IPS-NIHi7 (cell line): ENCODE measurements around the gene FOXN1.
A peak's percentile ranks its signal among the peaks of the same experiment; 100 is the strongest.

Experiments
- DNase-seq: peaks from one replicate; pipeline ENCODE4 v3.0.0; 2012; ENCODE audit warnings: mixed read lengths; ENCODE audit errors: extremely low spot score

FOXN1 gene

DNA sequence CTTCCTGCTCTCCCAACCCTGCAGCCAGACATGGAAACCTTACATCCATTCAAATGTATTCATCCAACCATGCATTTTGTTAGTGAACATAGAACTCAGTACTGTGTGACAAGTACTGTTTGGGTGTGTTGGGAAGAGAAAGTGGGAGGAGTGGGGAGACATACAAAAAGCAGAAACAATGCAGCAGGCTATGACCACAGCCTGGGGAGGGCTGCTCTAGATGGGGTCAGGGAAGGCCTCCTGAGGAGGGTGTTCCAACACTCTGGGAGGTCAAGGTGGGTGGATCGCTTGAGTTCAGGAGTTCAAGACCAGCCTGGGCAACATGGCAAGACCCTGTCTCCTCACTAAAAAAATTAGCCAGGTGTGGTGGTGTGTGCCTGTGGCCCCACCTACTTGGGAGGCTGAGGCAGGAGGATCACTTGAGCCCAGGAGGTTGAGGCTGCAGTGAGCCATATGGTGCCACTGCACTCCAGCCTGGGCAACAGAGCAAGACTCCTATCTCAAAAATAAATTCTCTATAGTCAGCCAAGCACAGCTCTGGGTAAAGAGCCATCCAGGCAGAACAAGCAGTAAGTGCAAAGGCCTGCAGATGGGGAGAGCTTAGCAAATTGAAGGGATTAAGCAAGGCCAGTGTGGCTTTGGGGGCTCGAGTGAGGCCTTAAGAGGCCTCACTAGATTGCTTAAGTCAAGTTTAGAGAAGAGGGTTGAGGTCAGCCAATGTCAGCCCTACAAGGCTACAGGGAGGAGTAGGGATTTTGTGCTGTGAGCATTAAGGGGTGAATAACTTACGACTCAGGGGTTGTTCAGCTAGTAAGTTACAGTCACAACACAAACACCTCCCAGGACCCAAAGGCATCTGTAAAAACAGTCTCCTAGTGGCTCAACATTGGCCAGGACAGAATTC is 27.2 kb upstream of the FOXN1 start:
- DNase-seq = no peak

DNA sequence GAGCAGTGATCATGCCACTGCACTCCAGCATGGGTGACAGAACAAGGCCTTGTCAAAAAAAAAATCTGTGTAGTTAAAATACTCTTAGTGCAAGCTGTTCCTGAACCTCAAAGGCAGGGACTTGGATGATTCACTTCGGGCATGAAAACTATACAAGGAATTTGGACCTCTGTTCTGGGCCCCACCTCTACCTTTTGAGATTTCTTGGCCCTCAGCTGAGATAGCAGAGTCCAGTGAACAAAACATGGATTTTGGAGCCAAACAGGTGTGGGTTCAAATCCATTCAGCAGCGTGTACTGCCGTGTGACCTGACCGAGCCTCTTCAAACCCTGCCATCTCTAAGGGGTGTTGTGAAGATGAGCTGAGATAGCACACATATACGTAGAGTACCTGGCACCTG is 25.9 kb upstream of the FOXN1 start:
- DNase-seq = no peak

DNA sequence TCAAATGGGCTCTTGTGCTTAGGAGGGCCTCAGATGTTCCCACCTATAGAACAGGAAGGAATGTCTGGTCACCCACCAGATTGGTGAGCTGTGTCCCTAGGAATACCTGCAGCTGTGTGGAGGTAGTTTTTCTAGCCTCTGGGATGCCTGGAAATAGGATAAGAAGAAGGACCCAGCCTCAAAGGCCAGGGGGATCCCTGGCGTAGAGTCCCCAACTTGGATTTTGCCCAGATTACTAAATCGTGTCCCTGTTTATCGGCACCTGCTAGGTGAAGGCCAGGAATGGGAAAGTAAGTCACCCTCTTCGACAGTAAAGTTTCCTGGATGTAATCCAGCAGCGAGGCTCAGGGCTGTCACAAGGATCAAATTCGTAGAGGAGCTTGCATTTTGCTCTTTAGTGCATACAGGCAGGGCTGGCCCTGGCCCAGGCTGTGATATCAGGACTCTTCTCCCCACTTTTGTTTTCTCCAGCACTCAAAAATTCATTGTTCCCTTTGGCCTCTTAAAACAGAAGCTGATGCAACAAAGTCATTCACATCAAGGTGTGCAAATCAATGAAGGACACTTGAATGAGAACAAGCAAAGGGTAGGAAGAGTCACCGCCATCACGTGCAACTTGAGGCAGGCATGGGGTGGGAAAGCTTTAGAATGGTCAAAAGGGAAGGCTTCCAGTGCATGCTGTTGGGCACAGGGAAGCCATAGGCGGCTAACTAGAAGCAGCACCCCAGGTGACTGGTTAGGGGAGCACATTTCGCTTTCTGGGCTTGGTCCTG is 25.2 kb upstream of the FOXN1 start:
- no peak for DNase-seq

DNA sequence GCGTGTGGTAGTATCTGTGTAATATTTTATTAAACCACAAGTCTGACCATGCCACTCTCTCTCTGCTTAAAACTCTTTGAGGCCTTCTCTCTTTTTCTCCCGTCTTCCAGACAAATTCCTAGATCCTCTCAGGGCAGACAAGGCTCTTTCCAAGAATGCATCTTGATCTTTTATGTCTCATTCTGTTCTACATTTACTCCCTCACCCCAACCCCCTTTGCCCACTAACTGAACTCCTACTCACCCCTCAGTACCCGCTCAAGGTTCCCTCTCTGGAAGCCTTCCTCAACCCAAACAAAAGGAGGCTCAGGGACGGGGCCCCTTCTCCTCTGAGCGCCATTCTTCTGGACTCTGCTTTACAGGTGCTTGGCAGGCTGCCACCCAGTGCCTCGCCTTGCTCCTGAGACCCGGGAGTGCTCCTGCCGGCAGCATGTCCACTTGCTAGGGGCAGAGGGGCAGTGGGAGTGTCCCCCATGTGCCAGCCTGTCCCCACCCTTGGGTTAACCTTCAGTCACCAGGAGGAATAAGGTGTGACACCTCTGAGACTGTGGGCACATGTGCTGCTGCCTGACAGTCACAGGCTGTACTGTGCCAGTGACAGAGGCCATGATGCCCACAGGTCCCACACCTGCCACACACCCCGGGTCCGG is 23.5 kb upstream of the FOXN1 start:
- DNase-seq = no peak

DNA sequence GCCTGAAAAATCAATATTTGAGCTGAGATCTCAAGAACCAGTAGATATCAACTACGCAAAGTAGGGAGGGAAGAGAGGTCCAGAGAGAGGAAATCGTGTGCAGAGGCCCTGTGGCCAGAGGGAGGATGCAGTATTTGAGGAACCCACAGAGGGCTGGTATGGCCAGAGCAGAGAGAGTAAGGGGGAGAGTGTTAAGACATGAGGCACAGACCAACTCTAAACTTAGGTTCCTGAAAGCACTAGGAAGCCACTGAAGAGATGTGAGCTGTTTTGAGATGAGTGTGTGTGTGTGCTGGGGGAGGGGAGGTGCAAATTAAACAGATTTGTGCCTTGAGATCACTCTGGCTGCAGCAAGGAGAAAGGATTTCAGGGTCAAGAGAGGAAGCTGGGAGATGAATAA is 21.9 kb upstream of the FOXN1 start:
- DNase-seq = no peak

DNA sequence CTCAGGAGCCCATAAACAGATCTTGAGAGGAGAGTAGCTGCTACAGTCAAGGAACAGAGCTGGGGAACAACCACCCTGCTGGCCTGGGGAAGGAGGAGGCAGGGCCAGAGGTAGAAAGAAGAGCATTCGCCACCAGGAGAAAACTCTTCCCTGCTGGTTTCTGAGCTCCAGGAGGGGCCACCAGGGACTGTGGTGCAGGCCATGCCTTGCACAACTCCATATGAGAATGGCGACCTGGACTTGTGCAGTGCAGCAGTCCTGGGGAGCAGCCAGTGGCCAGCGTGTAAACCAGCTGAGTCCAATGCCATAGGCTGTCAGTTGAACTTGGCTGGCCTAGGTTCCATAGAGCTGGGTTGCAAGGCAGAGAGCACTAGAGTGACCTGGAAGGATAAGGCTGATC is 21.1 kb upstream of the FOXN1 start:
- no peak for DNase-seq

DNA sequence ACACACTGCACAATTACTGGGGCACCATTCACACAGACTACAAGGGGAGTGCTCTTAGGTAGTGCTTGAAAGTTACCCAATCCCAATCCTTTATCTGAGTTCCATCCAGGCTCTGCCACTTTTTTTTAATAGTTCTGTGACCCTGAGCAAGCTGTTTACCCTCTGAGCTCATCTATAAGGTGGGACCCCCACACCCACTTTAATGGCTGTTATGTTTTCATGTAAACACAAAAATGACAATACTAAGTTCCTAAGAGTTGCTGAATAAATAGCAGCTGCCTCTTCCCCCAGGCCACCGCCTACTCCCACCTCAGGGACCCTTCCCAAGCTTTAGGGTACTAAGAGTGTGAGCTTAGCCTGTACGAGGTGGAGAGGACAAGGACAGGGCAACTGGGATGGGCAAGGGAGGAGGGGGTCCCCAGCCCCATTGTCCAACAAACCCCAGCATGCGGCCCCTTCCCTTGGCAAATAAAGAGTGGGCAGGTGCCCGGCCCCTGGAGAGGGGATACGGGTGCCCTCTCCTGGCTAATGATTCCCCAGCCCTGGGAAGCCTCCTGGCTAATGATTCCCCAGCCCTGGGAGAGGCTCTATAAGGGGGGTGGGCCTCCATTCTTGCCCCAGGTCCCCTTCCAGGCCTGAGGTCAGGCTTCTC is 18.1 kb upstream of the FOXN1 start:
- DNase-seq = no peak

DNA sequence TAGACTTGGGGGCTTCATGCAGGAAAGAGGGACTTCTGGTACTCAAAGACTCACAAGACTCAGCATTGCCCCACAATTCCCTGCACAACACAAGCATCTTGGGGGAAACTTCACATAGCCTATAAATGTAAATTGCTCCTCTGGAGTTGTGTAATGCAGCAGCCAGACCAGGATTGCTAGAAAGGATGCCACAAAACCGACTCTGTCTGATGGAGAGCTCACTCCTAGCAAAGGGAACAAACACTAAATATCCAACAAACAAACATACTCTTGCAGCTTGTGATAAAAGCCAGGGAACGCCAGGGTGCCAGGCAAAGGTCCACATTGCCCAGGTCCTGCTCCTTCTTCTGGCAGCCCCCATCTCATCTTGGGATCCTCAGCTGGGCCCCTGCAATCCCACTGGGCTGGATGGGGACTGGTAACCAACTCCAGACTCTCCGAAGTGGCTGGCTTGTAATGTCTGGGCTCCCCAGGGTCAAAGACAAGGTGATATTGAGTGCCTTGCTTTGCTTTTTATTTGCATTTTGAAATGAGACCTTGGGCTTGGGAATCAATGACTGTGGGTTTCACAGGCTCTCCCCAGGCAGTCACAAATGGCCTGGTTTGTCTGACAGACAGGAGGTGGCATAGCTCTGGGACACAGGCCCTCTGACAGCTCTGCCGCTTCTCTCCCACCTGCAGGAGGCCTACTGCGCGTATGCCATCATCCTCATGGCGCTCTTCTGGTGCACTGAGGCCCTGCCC is 17.4 kb upstream of the FOXN1 start:
- no peak for DNase-seq

DNA sequence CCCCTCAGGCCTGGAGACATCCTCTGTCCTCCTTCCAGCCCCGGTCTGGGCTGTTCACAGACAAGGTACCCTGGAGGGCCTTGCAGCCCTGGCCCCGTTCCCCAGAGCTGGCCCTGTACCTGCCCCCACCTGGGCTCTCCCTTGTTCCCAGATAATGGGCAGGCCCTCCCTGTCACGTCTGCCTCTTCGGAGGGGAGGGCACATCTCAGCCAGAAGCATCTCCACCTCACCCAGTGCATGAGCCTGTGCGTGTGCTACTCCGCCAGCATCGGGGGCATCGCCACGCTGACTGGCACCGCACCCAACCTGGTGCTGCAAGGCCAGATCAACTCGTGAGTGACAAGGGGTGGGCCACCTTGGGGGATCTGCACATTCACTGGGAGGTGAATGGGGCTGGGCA is 14.9 kb upstream of the FOXN1 start:
- DNase-seq = no peak

DNA sequence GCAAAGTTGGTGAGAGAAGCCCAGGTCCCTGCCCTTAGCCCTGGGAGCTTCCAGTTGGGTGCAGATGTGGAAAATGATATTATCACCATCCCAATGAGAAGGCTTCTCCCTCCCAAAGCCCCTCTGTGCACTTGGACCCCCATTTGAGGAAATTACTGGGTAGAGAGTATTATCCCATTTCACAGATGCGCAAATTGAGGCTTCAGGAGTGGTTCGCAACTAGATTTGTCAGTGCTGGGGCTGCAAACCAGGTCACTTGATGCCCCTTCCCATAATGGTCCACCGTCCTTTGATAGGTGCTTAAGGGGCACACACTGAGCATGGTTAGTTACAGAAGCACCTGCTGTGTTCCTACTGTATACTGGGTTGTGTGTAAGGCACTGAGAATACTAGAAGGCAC is 14.3 kb upstream of the FOXN1 start:
- no peak for DNase-seq

DNA sequence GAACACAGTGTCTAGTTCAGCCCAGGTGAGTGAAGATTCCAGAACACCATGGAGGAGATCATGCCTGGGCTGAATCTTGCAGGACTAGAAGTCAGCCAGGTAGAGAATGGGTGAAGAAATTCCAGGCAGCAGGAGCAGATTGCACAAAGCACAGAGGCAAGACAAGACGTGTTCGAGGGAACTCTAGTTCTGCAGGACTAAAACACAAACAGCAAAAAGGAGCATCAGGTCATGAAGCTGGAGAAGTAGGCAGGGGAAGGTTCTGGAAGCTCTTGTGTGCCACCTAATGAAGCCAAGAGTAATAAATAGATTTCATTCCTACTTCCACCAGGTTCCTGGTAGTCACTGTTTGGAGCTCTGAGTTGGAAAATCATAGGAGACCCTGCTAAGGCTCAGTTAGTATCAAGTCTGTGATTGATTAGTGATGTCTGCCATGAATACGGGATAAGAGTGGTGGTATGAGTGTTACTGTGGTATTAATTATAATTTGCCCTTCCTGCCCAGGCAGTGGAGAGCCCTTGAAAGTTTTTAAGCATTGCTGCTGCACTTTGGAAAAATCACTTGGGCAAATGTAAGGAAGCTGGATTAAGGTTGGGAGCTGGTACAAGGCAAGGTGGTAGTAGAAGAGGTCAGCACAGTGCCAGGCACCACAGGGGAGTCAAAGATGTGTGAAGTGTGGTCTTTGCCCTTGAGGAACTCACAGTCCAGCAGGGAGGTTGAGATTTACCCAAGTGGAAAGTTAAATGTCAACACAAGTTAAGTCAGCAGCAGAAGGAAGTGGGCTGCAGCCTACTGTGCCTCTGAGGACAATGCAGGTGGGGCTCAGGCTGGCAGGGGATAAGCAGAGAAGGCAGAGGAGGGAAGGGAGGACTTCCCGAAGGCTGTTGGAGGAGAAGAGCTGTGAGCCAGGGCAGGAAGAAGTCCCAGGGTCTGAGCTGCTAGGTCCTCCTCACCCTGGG is 13.5 kb upstream of the FOXN1 start:
- DNase-seq = no peak

DNA sequence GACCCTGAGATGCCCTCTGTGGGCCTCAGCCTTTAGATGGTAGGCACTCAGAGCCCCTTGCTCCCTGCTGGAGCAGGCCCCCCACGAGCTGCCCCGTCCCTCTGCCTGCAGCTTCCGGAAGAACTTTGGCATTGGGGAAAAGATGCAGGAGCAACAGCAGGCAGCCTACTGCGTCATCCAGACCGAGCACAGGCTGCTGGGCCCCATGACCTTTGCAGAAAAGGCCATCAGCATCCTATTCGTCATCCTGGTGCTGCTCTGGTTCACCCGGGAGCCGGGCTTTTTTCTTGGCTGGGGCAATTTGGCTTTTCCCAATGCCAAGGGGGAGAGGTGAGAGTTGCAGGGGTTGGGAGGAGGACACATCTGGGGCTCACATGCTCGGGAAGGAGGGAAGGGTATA is 12.7 kb upstream of the FOXN1 start:
- no peak for DNase-seq

DNA sequence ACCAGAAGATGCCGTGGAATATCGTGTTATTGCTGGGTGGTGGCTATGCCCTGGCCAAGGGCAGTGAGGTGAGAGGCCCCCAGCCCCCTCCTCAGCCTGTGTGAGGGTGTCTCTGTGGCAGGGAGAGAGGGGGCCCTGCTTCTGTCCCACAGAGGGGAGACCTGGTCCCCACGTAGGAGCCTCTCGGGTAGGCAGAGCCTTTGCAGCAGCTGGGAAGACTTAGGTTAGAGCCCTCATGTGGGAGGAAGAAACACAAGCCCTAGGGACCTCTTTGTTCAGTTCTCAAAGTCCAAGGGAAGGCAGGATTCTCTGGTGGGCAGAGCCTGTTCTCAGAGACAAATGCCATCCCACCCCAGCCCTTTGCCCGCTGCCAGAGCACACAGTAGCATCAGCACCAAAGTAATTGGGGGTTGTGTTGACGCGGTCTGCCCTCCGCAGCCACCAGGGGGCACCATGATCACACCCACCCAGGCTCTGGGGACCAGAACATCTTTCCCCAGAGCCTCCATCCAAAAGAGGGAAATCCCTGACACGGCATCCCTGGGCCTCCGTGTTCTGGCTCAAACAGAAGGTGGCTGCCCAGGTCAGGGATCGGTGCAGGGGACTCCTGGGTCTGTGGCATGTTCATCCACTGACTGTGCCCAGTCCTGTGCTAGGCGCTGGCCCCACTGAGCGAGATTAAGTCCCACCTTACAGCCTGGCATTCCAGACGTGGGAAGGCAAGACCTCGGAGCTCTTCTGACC is 11.5 kb upstream of the FOXN1 start:
- peak; percentile 96 for DNase-seq

DNA sequence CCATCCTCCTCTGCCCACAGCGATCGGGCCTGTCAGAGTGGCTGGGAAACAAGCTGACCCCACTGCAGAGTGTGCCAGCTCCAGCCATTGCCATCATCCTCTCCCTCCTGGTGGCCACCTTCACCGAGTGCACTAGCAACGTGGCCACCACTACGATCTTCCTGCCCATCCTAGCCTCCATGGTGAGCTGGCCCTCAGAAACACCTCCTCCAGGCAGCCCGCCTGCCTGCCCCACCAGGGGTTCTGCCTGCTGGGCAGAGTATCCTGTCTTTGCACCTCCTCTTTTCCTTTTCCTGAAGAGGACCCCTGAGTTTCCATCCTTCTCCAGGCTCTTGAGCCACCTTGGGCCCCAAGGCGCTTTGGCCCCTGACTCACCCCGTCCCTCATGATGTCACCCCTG is 10.5 kb upstream of the FOXN1 start:
- DNase-seq = no peak

DNA sequence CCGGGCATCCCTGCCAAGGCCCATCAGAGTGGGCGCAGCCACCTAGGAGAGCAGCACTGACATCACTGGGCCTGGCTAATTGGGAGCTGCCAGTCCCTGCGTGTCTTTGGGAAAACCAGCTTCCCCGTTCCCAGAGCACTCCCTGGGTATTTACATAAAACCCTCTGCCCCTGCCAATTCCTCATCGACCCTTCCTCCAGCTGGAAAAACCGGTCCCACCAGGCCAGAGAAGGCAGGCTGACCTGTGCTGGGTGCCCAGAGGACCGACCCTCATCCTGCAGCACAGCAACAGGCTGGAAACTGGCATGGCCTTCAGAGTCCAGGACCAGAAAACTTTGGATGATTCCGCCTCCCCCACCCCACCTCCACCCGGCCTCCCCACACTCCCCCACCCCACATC is 8.2 kb upstream of the FOXN1 start:
- DNase-seq = peak; percentile 73

DNA sequence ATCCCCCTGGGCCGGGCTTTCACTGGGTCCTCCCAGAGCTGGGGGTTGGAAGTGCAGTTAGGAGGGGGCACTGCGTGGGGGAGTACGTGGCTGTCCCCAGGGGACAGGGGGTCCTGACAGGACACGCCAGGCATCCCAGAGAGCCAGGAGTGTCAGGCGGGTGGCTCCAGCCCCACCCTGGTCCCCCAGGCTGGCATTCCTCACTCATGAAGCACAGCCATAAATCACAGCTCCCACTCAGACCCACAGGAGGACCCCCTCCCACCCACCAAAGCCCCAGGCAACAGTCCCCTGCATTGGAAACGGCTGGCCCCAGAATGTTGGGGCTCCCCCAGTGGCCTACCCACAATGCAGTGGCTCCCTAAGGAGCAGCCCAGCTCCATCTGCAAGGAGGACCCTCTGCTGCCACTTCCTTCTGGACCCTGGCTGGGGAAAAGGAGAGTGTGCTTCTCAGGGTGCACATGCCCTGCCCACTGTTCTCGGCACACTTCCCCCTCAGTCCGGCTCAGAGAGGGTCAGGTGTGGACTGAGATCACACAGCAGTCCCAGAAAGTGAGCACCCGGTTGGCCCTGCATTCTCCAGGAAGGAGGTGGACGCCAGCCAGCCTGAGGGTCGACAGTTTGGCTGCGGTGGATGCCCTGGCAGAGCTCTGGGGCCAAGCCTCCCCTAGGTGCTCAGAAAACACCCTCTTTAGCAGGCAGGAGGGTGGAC is 7.3 kb upstream of the FOXN1 start:
- no peak for DNase-seq

DNA sequence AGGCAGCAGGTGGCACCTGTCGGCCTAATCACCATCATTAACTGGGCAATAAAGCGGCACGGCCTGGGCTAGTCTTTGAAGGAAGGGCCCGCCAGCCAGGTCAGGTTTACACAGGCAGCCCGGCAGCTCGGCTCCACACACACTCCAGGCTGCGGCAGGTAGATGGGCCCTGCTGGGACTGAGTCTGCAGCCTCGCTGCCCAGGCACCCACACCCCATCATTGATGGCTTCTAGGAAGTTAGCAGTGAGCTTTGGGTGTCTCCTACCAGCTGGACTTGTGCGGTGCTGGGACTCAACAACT is 6.8 kb upstream of the FOXN1 start:
- DNase-seq = no peak

DNA sequence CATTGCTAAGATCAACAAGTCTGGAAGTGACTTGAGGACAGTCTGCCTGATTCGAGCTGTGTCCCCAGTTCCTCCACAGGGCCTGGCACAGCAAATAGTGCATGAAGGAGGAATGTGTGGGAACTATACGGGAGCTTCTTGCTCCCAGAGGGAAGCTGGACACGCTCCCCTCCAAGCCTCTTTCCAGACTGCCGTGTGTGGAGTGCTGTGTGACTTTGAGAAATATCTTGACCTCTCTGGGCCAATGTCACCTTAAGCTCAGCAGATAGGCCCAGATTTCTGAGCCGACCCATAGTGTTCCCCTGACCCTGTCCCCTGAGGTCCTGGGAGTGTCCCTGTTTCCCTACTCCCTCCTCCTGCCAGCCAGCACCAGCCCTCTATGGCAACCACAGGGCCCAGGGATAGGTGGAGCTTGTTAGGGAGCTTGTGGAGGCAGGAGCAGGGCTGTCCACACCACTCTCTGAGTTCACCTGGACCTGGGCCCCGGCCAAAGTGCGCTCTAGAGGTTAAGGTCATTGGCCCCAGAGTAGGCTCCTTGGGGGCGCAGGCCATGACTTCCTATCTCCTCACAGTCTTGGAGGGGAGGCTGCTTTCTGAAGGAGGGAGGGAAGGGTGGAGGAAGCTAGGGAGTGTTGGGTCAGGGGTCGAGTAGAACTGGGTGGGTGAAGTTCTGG is 6.3 kb upstream of the FOXN1 start:
- no peak for DNase-seq
